ENCODE measurements around the gene EOLA1. TPM values are rescaled to one million over a fixed set of nuclear protein-coding genes. Genes with fewer than 3 reads are reported as not detected.
A peak's percentile ranks its signal among the peaks of the same experiment; 100 is the strongest.

The EOLA1 gene
- total RNA-seq, 1 experiment from 2014 or later: 7.9 TPM

- Histone ChIP-seq H3K4me2 (ENCODE audit: insufficient read depth, insufficient read length, low read length) (no peak overlapping the region), H2AFZ (ENCODE audit: low read length) (no peak overlapping the region), H3K56ac (ENCODE audit: insufficient read length, low read depth, low read length) (no peak overlapping the region), H4K8ac (replicated peaks; ENCODE audit: insufficient read length, low read depth, low read length) (no peak overlapping the region), H2AK5ac (ENCODE audit: insufficient read length, low read length) (no peak overlapping the region), H3K79me2 (ENCODE audit: insufficient read depth, low read length) (no peaks in the 10 kb centered on the region), H4K91ac (ENCODE audit: insufficient read length, low read depth, low read length) (no peak overlapping the region), H3K9ac (ENCODE audit: extremely low read depth, insufficient read length, low read length) (no peak overlapping the region), H3K27ac (ENCODE audit: insufficient read length, low read depth, low read length) (no peak overlapping the region), H3K79me1 (ENCODE audit: insufficient read depth, low read depth, low read length, poor library complexity, severe bottlenecking) (no peaks in the 10 kb centered on the region), H2BK20ac (ENCODE audit: low read depth, low read length, poor library complexity, severe bottlenecking) (no peak overlapping the region), H3K4ac (ENCODE audit: low read depth, low read length) (no peak overlapping the region), H3K14ac (ENCODE audit: insufficient read depth, low read length) (no peak overlapping the region), H2BK120ac (ENCODE audit: low read depth, low read length, poor library complexity, severe bottlenecking) (no peak overlapping the region), H2BK5ac (ENCODE audit: insufficient read length, low read length) (no peak overlapping the region), H4K5ac (ENCODE audit: insufficient read length, low read depth, low read length) (no peak overlapping the region), H2BK15ac (ENCODE audit: low read depth, low read length) (no peak overlapping the region), H3K9me3 (ENCODE audit: control insufficient read depth, low read depth, low read length) (peaks cover 39% of the 10 kb centered on the region), H3K18ac (ENCODE audit: insufficient read length, low read depth, low read length) (no peak overlapping the region), H3K23me2 (ENCODE audit: insufficient read length, low read depth, low read length, poor library complexity, severe bottlenecking) (no peaks in the 10 kb centered on the region), H4K20me1 (ENCODE audit: control insufficient read depth, insufficient read depth, insufficient read length) (no peaks in the 10 kb centered on the region), H2BK12ac (ENCODE audit: insufficient read length, low read depth, low read length) (no peak overlapping the region), H3K23ac (ENCODE audit: insufficient read length, low read depth, low read length) (no peak overlapping the region), H3K4me1 (ENCODE audit: insufficient read depth, low read length) (no peaks in the 10 kb centered on the region), H3K27me3 (ENCODE audit: insufficient read depth, low read length) (no peaks in the 10 kb centered on the region), H3T11ph (ENCODE audit: low read length) (no peak overlapping the region)
- peak; percentile 47 for TF ChIP-seq CTCF (conservative IDR thresholded peaks at IDR 0.05)
- peaks cover 6% of the 10 kb centered on the region for H3K27me3 Mint-ChIP-seq (ENCODE audit: low read depth)
- H3K36me3 Mint-ChIP-seq (ENCODE audit: insufficient read depth in 1 of 3, low read depth in 3 of 3): no peaks in the 10 kb centered on the region; a peak in 1 of 7 replicates
- peaks cover 63 to 71% of the 10 kb centered on the region in 2 experiments for H3K9me3 Mint-ChIP-seq
- no peak for DNase-seq
- H3K27ac Mint-ChIP-seq: no peak overlapping the region; a peak in 1 of 7 replicates
- H3K4me3 Mint-ChIP-seq: no peak overlapping the region
- peaks cover 21% of the 10 kb centered on the region in 2 experiments for H3K4me1 Mint-ChIP-seq
- no CpG with 5 or more reads among the region's 4 CpGs for WGBS (ENCODE audit: extremely low coverage, insufficient read length, low lambda C conversion rate)
These were observed 30.4 kb upstream of the EOLA1 start for GRCh38 chrX:149510386-149510785.

Data from H9 (cell line).